GM23338 (cell line): ENCODE results near the gene WDR77. TPM values are rescaled to one million over a fixed set of nuclear protein-coding genes. Genes with fewer than 3 reads are reported as not detected.
A peak's percentile ranks its signal among the peaks of the same experiment; 100 is the strongest.

ENCODE experiments used
- ATAC-seq: fragments of 200-7000 bp; cut with Tn5 transposase; 3 replicates; pipeline ENCODE4 v1.9.1; 2020
- DNase-seq: peaks from one replicate; pipeline ENCODE4 v3.0.0-alpha.2; 2015; ENCODE audit warnings: low spot score
- H2AFZ ChIP-seq: fragments of 200-600 bp; sonication (generic); 2 replicates; pipeline ENCODE4 v1.8.0; 2016; ENCODE audit warnings: antibody characterized with exemption, mild to moderate bottlenecking, moderate library complexity
- H3F3A ChIP-seq: fragments of 200-600 bp; sonication (generic); replicated peaks from 2 replicates; pipeline ENCODE4 v1.8.0; 2017; ENCODE audit warnings: antibody characterized with exemption, mixed run types, low read depth
- H3K27ac ChIP-seq: fragments of 200-600 bp; sonication (generic); 2 replicates; pipeline ENCODE4 v1.6.1; 2016; ENCODE audit warnings: low read depth
- H3K27me3 ChIP-seq: fragments of 200-600 bp; sonication (generic); 2 replicates; pipeline ENCODE4 v1.8.0; 2016; ENCODE audit warnings: mild to moderate bottlenecking, mixed run types, moderate library complexity; ENCODE audit not compliant: insufficient read depth
- H3K36me3 ChIP-seq: fragments of 200-600 bp; sonication (generic); 2 replicates; pipeline ENCODE4 v1.8.0; 2016; ENCODE audit warnings: mild to moderate bottlenecking; ENCODE audit not compliant: insufficient read depth
- H3K4me1 ChIP-seq: fragments of 200-600 bp; sonication (generic); 2 replicates; pipeline ENCODE4 v1.8.0; 2016; ENCODE audit warnings: mild to moderate bottlenecking, moderate library complexity; ENCODE audit not compliant: insufficient read depth
- H3K4me2 ChIP-seq: fragments of 200-600 bp; sonication (generic); 2 replicates; pipeline ENCODE4 v1.7.1; 2017; ENCODE audit warnings: mixed run types
- H3K4me3 ChIP-seq: fragments of 200-600 bp; sonication (generic); 2 replicates; pipeline ENCODE4 v1.6.1; 2016; ENCODE audit warnings: mixed run types
- H3K79me2 ChIP-seq: fragments of 200-600 bp; sonication (generic); replicated peaks from 2 replicates; pipeline ENCODE4 v1.8.0; 2017; ENCODE audit warnings: mild to moderate bottlenecking; ENCODE audit not compliant: insufficient read depth
- H3K9me2 ChIP-seq: fragments of 200-600 bp; sonication (generic); 2 replicates; pipeline ENCODE4 v1.8.0; 2017; ENCODE audit not compliant: insufficient read depth
- H4K20me1 ChIP-seq: fragments of 200-600 bp; sonication (generic); replicated peaks from 2 replicates; pipeline ENCODE4 v1.8.0; 2017; ENCODE audit warnings: mild to moderate bottlenecking; ENCODE audit not compliant: insufficient read depth
- H3K27ac Mint-ChIP-seq: 2 replicates; pipeline ENCODE4 v1.8.0; 2020; ENCODE audit warnings: inconsistent platforms, mild to moderate bottlenecking, moderate library complexity, mixed read lengths
- H3K27me3 Mint-ChIP-seq: 3 replicates; pipeline ENCODE4 v1.8.0; 2022; ENCODE audit warnings: low read depth, mild to moderate bottlenecking, moderate library complexity, mixed read lengths, inconsistent platforms; ENCODE audit not compliant: insufficient read depth, poor library complexity
- H3K36me3 Mint-ChIP-seq: 3 replicates; pipeline ENCODE4 v1.8.0; 2021; ENCODE audit warnings: low read depth, mild to moderate bottlenecking, inconsistent platforms, moderate library complexity, mixed read lengths
- H3K4me1 Mint-ChIP-seq: 3 replicates; pipeline ENCODE4 v1.8.0; 2020; ENCODE audit warnings: mild to moderate bottlenecking, inconsistent platforms, mixed read lengths
- H3K4me3 Mint-ChIP-seq: 3 replicates; pipeline ENCODE4 v1.8.0; 2021; ENCODE audit warnings: moderate library complexity, mild to moderate bottlenecking, inconsistent platforms, mixed read lengths
- H3K9me3 Mint-ChIP-seq: 3 replicates; pipeline ENCODE4 v1.8.0; 2020; ENCODE audit warnings: moderate library complexity, mild to moderate bottlenecking, inconsistent platforms, mixed read lengths
- EZH2 ChIP-seq: fragments of 200-600 bp; sonication (generic); IDR thresholded peaks from one replicate; pipeline ENCODE4 v1.8.0; 2017; ENCODE audit warnings: antibody characterized with exemption, mild to moderate bottlenecking, low read depth; ENCODE audit not compliant: unreplicated experiment
- JUNB ChIP-seq: IDR thresholded peaks from one replicate; pipeline ENCODE4 v1.6.1; 2016; ENCODE audit warnings: antibody characterized with exemption; ENCODE audit not compliant: unreplicated experiment
- NANOG ChIP-seq: IDR thresholded peaks from 2 replicates; pipeline ENCODE4 v1.6.1; 2016; ENCODE audit warnings: antibody characterized with exemption, borderline replicate concordance
- polyA plus RNA-seq: library from polyadenylated mRNA; unstranded; fragments of >200 nt; fragmentation: Nextera tagmentation; extraction: Ambion mirVana; gene quantifications from 2 replicates; pipeline ENCODE4 v1.2.1, GENCODE V29; 2016
- total RNA-seq: library from RNA; depleted of rRNA; stranded (reverse); fragments of >200 nt; shearing (Covaris generic); gene quantifications from 2 replicates; pipeline ENCODE4 v1.2.3, GENCODE V29; 2014
- TF ChIP-seq, protein P1 (sequence below): IDR thresholded peaks from one replicate; pipeline ENCODE4 v1.6.1; 2018; ENCODE audit warnings: antibody characterized with exemption; ENCODE audit not compliant: unreplicated experiment
- TF ChIP-seq, protein P2 (sequence below), 2 experiments: fragments of 200-600 bp in 1 of 2; sonication (generic) in 1 of 2; conservative IDR thresholded peaks; 2 replicates each; pipeline versions ENCODE4 v1.5.1 to v1.6.1; 2016 to 2017; ENCODE audit warnings: antibody characterized with exemption in 2 of 2, low read depth in 2 of 2, mild to moderate bottlenecking in 2 of 2, moderate library complexity in 1 of 2
- TF ChIP-seq, protein P3 (sequence below): fragments of 250-450 bp; sonication (Bioruptor Pico); IDR thresholded peaks from 2 replicates; pipeline ENCODE4 v1.5.0; 2020; ENCODE audit warnings: mild to moderate bottlenecking, moderate library complexity

The WDR77 gene
- total and polyA plus RNA-seq, 2 experiments from 2014 or later = 85.9 to 111 TPM

DNA sequence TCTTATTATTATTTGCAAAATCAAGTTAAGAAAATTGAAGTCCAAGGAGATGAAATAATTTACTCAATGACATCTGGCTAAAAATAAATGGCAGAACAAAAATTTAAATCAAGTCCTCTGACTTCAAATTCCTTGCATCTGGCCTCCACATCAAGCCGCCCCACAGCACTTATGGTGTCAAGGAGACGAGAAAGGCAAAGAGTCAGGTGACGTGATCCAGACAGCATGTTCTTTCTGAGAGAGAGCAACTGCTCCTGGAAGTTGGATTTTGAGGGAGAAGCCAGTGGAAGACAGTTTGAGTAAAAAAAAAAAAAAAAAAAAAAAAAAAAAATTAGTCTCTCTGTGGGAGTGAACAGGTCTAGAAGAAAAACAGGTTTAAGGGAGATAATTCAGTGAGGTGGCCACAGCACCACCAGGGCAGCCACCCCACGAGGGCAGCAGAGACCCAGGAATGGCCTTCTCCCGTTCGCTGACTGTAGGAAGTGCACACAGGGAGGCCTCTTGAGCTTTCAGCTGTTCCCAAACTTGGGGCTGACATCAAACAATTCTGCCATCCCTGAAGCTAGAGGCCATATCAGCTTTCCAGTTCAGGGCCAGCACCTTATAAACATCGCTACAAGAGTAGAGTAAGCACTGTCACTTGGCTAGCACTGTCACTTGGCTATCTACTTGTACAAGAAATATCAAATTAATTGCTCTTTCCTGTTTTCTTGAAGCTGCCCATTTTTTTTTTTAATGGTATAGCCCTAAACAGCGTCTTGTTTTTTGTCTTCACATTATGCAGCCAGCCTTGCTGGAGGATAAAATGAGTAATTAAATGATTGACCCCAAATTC, 32.5 kb upstream of the WDR77 start:
- H3K27me3 ChIP-seq = no peaks in the 10 kb centered on the region
- H3K36me3 ChIP-seq = no peaks in the 10 kb centered on the region
- TF ChIP-seq JUNB = no peak
- TF ChIP-seq, protein P1, sequence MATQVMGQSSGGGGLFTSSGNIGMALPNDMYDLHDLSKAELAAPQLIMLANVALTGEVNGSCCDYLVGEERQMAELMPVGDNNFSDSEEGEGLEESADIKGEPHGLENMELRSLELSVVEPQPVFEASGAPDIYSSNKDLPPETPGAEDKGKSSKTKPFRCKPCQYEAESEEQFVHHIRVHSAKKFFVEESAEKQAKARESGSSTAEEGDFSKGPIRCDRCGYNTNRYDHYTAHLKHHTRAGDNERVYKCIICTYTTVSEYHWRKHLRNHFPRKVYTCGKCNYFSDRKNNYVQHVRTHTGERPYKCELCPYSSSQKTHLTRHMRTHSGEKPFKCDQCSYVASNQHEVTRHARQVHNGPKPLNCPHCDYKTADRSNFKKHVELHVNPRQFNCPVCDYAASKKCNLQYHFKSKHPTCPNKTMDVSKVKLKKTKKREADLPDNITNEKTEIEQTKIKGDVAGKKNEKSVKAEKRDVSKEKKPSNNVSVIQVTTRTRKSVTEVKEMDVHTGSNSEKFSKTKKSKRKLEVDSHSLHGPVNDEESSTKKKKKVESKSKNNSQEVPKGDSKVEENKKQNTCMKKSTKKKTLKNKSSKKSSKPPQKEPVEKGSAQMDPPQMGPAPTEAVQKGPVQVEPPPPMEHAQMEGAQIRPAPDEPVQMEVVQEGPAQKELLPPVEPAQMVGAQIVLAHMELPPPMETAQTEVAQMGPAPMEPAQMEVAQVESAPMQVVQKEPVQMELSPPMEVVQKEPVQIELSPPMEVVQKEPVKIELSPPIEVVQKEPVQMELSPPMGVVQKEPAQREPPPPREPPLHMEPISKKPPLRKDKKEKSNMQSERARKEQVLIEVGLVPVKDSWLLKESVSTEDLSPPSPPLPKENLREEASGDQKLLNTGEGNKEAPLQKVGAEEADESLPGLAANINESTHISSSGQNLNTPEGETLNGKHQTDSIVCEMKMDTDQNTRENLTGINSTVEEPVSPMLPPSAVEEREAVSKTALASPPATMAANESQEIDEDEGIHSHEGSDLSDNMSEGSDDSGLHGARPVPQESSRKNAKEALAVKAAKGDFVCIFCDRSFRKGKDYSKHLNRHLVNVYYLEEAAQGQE = no peak
- TF ChIP-seq NANOG = no peak
- TF ChIP-seq, protein P2, sequence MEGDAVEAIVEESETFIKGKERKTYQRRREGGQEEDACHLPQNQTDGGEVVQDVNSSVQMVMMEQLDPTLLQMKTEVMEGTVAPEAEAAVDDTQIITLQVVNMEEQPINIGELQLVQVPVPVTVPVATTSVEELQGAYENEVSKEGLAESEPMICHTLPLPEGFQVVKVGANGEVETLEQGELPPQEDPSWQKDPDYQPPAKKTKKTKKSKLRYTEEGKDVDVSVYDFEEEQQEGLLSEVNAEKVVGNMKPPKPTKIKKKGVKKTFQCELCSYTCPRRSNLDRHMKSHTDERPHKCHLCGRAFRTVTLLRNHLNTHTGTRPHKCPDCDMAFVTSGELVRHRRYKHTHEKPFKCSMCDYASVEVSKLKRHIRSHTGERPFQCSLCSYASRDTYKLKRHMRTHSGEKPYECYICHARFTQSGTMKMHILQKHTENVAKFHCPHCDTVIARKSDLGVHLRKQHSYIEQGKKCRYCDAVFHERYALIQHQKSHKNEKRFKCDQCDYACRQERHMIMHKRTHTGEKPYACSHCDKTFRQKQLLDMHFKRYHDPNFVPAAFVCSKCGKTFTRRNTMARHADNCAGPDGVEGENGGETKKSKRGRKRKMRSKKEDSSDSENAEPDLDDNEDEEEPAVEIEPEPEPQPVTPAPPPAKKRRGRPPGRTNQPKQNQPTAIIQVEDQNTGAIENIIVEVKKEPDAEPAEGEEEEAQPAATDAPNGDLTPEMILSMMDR (conservative IDR thresholded peaks at IDR 0.05; ENCODE audit: low read depth in 2 of 2) = peak; percentile 70 to 94
- no peak for TF ChIP-seq EZH2
- TF ChIP-seq, protein P3, sequence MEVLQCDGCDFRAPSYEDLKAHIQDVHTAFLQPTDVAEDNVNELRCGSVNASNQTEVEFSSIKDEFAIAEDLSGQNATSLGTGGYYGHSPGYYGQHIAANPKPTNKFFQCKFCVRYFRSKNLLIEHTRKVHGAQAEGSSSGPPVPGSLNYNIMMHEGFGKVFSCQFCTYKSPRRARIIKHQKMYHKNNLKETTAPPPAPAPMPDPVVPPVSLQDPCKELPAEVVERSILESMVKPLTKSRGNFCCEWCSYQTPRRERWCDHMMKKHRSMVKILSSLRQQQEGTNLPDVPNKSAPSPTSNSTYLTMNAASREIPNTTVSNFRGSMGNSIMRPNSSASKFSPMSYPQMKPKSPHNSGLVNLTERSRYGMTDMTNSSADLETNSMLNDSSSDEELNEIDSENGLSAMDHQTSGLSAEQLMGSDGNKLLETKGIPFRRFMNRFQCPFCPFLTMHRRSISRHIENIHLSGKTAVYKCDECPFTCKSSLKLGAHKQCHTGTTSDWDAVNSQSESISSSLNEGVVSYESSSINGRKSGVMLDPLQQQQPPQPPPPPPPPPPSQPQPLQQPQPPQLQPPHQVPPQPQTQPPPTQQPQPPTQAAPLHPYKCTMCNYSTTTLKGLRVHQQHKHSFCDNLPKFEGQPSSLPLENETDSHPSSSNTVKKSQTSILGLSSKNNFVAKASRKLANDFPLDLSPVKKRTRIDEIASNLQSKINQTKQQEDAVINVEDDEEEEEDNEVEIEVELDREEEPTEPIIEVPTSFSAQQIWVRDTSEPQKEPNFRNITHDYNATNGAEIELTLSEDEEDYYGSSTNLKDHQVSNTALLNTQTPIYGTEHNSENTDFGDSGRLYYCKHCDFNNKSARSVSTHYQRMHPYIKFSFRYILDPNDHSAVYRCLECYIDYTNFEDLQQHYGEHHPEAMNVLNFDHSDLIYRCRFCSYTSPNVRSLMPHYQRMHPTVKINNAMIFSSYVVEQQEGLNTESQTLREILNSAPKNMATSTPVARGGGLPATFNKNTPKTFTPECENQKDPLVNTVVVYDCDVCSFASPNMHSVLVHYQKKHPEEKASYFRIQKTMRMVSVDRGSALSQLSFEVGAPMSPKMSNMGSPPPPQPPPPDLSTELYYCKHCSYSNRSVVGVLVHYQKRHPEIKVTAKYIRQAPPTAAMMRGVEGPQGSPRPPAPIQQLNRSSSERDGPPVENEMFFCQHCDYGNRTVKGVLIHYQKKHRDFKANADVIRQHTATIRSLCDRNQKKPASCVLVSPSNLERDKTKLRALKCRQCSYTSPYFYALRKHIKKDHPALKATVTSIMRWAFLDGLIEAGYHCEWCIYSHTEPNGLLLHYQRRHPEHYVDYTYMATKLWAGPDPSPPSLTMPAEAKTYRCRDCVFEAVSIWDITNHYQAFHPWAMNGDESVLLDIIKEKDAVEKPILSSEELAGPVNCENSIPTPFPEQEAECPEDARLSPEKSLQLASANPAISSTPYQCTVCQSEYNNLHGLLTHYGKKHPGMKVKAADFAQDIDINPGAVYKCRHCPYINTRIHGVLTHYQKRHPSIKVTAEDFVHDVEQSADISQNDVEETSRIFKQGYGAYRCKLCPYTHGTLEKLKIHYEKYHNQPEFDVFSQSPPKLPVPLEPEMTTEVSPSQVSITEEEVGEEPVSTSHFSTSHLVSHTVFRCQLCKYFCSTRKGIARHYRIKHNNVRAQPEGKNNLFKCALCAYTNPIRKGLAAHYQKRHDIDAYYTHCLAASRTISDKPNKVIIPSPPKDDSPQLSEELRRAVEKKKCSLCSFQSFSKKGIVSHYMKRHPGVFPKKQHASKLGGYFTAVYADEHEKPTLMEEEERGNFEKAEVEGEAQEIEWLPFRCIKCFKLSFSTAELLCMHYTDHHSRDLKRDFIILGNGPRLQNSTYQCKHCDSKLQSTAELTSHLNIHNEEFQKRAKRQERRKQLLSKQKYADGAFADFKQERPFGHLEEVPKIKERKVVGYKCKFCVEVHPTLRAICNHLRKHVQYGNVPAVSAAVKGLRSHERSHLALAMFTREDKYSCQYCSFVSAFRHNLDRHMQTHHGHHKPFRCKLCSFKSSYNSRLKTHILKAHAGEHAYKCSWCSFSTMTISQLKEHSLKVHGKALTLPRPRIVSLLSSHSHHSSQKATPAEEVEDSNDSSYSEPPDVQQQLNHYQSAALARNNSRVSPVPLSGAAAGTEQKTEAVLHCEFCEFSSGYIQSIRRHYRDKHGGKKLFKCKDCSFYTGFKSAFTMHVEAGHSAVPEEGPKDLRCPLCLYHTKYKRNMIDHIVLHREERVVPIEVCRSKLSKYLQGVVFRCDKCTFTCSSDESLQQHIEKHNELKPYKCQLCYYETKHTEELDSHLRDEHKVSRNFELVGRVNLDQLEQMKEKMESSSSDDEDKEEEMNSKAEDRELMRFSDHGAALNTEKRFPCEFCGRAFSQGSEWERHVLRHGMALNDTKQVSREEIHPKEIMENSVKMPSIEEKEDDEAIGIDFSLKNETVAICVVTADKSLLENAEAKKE = no peak
- DNase-seq (peak; percentile 84), ATAC-seq (peak; percentile 100)
- H3K4me1 Mint-ChIP-seq = peaks cover 2% of the 10 kb centered on the region; the same call in 1 of the 3 replicates
- no peaks in the 10 kb centered on the region for H3K9me2 ChIP-seq
- no peaks in the 10 kb centered on the region for H3K9me3 Mint-ChIP-seq
- no peak overlapping the region for H3K4me3 ChIP-seq
- no peak overlapping the region; the same call in 1 of the 2 replicates for H3K27ac Mint-ChIP-seq
- H4K20me1 ChIP-seq = no peaks in the 10 kb centered on the region
- H3K27me3 Mint-ChIP-seq = no peaks in the 10 kb centered on the region
- H3K4me2 ChIP-seq = no peak overlapping the region
- H3K4me3 Mint-ChIP-seq = no peak overlapping the region
- H3K27ac ChIP-seq = no peak overlapping the region
- H3K36me3 Mint-ChIP-seq = no peaks in the 10 kb centered on the region
- H3K4me1 ChIP-seq = no peaks in the 10 kb centered on the region
- no peak overlapping the region for H2AFZ ChIP-seq
- no peaks in the 10 kb centered on the region for H3K79me2 ChIP-seq
- no peaks in the 10 kb centered on the region for H3F3A ChIP-seq
